ENCODE measurements around the gene ZNF76. TPM values are rescaled to one million over a fixed set of nuclear protein-coding genes. Genes with fewer than 3 reads are reported as not detected.

ZNF76 gene
- total RNA-seq, 2 experiments from 2014 or later, result 46.1 to 53.4 TPM

DNA sequence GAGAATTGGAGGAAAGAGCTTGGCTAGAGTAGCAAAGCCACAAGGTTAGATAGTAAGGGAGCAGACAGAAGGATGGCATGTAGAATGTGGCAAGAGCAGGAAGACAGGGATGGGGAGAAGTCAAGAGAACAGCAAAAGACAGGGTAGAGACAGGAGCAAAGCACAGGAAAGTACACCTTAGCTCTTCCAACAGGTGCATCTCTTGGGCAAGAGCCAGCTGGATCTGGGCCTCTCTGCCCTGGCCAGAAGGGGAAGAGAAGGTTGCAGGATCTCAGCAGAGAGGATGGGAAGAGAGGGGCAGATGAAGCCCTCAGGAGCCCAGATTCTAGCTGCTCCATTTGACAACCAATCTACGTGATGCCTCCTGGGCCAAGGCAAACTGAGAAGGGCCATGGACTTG, 29.0 kb upstream of the ZNF76 start:
- no peaks in the 10 kb centered on the region for H3K27me3 ChIP-seq (ENCODE audit: control insufficient read depth in 1 of 2, insufficient read depth in 2 of 2, low read length in 2 of 2)
- H3K36me3 ChIP-seq (ENCODE audit: insufficient read depth, low read length), result no peaks in the 10 kb centered on the region
- H3K4me1 Mint-ChIP-seq (ENCODE audit: low read depth), result no peaks in the 10 kb centered on the region
- intact Hi-C loops (cut with DNase I, micrococcal nuclease), result no loop called here
- TF ChIP-seq CTCF (IDR thresholded peaks at IDR 0.05), result no peak
- peaks cover 0 to 3% of the 10 kb centered on the region in 2 experiments for H3K9me3 ChIP-seq (ENCODE audit: control insufficient read depth in 1 of 2, insufficient read depth in 1 of 2, low read length in 2 of 2)
- H3K27ac ChIP-seq (ENCODE audit: low read depth in 1 of 2, low read length in 2 of 2), result no peak overlapping the region
- no peaks in the 10 kb centered on the region for H3K27me3 Mint-ChIP-seq
- no peaks in the 10 kb centered on the region for H3K36me3 Mint-ChIP-seq (ENCODE audit: low read depth)
- ATAC-seq (ENCODE audit: poor library complexity) (no peak), DNase-seq (no peak)
- no peak overlapping the region for H3K4me3 ChIP-seq (ENCODE audit: low read length)
- no peak overlapping the region for H3K27ac Mint-ChIP-seq
- POLR2A ChIA-PET, result no interaction called here
- CTCF ChIA-PET, result interaction anchor here (4.8 kb wide), 1 partner anchor 11 kb away, joined by 18 read pairs; no protein-coding TSS in a partner anchor
- H3K4me3 Mint-ChIP-seq, result no peak overlapping the region
- no peaks in the 10 kb centered on the region for H3K9me3 Mint-ChIP-seq
- H3K4me1 ChIP-seq (ENCODE audit: insufficient read depth, low read length), result no peaks in the 10 kb centered on the region

DNA sequence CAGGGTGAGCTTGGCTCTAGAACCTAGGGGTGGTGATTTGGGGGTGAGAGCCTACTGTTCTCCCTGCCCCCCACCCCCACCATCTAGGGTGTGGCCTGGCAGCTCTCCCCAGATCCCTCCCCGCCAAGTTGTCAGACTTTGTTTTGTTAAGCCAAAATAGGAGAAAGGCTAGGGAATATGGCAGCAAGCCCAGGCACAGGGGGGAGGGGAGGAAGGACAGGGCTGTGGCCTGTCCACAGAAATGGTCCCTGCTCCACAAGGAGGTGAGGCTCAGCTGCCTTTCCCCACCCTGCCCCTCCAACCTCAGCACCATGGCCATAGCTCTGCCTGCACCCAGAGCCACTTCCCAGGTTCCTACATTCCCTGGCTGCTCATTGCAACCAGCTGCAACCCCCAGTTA, 28.6 kb upstream of the ZNF76 start:
- POLR2A ChIA-PET, result no interaction called here
- H3K27me3 Mint-ChIP-seq, result no peaks in the 10 kb centered on the region

DNA sequence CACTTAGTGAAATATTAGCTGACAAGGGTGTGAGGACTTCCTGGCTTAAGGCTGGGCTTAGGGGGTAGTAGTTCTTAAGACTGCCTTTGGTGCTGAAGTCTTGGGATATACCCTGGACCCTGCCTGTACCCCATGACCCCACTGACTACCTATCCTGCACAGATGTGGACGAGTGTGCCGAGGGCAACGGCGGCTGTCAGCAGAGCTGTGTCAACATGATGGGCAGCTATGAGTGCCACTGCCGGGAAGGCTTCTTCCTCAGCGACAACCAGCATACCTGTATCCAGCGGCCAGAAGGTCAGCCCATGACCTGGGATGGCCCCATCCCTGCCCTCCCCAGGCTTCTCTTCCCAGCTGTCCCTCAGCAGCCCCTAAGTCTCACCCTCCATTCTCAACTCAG, 28.0 kb upstream of the ZNF76 start:
- no peak for DNase-seq
- H3K27ac Mint-ChIP-seq, result no peak overlapping the region
- H3K4me3 ChIP-seq (ENCODE audit: low read length), result no peak overlapping the region

More for the DNA sequence above, 28.6 kb upstream of the ZNF76 start:
- H3K4me3 Mint-ChIP-seq, result no peak overlapping the region
- no peak for TF ChIP-seq CTCF (IDR thresholded peaks at IDR 0.05)
- H3K36me3 Mint-ChIP-seq (ENCODE audit: low read depth), result no peaks in the 10 kb centered on the region
- ATAC-seq (ENCODE audit: poor library complexity) (no peak), DNase-seq (no peak)
- CTCF ChIA-PET, result interaction anchor here (0.6 to 4.8 kb wide), 2 partner anchors 10 to 1589 kb away, joined by 3 to 18 read pairs; no protein-coding TSS in a partner anchor
- intact Hi-C loops (cut with DNase I, micrococcal nuclease), result no loop called here
- no peaks in the 10 kb centered on the region for H3K4me1 ChIP-seq (ENCODE audit: insufficient read depth, low read length)
- H3K9me3 Mint-ChIP-seq, result no peaks in the 10 kb centered on the region
- H3K27me3 ChIP-seq (ENCODE audit: control insufficient read depth in 1 of 2, insufficient read depth in 2 of 2, low read length in 2 of 2), result no peaks in the 10 kb centered on the region
- no peak overlapping the region for H3K4me3 ChIP-seq (ENCODE audit: low read length)
- H3K27ac Mint-ChIP-seq, result no peak overlapping the region
- H3K4me1 Mint-ChIP-seq (ENCODE audit: low read depth), result no peaks in the 10 kb centered on the region
- H3K36me3 ChIP-seq (ENCODE audit: insufficient read depth, low read length), result no peaks in the 10 kb centered on the region
- no peak overlapping the region for H3K27ac ChIP-seq (ENCODE audit: low read depth in 1 of 2, low read length in 2 of 2)
- peaks cover 0 to 5% of the 10 kb centered on the region in 2 experiments for H3K9me3 ChIP-seq (ENCODE audit: control insufficient read depth in 1 of 2, insufficient read depth in 1 of 2, low read length in 2 of 2)

More for the DNA sequence above, 28.0 kb upstream of the ZNF76 start:
- CTCF ChIA-PET, result interaction anchor here (0.6 to 4.8 kb wide), 2 partner anchors 9 to 1589 kb away, joined by 3 to 18 read pairs; no protein-coding TSS in a partner anchor
- intact Hi-C loops (cut with DNase I, micrococcal nuclease), result no loop called here
- Mint-ChIP-seq H3K9me3 (no peaks in the 10 kb centered on the region), H3K36me3 (ENCODE audit: low read depth) (no peaks in the 10 kb centered on the region), H3K4me3 (no peak overlapping the region), H3K4me1 (ENCODE audit: low read depth) (no peaks in the 10 kb centered on the region), H3K27me3 (no peaks in the 10 kb centered on the region)
- Histone ChIP-seq H3K27me3 (ENCODE audit: control insufficient read depth in 1 of 2, insufficient read depth in 2 of 2, low read length in 2 of 2) (no peaks in the 10 kb centered on the region), H3K36me3 (ENCODE audit: insufficient read depth, low read length) (no peaks in the 10 kb centered on the region), H3K27ac (ENCODE audit: low read depth in 1 of 2, low read length in 2 of 2) (no peak overlapping the region), H3K4me1 (ENCODE audit: insufficient read depth, low read length) (no peaks in the 10 kb centered on the region), H3K9me3 (ENCODE audit: control insufficient read depth in 1 of 2, insufficient read depth in 1 of 2, low read length in 2 of 2) (peaks cover 0 to 5% of the 10 kb centered on the region in 2 experiments)
- no peak for ATAC-seq (ENCODE audit: poor library complexity)
- TF ChIP-seq CTCF (IDR thresholded peaks at IDR 0.05), result no peak
- POLR2A ChIA-PET, result no interaction called here

All from CD4-positive, alpha-beta T cell (primary cell).